H1 (cell line): ENCODE results near the gene TBC1D19. TPM values are rescaled to one million over a fixed set of nuclear protein-coding genes. Genes with fewer than 3 reads are reported as not detected.
"Not testable (repeated sequence)": the region's sequence is repeated elsewhere in the genome, so short reads cannot be mapped to it uniquely, and the experiment has no call there.

Source experiments
- CTCF ChIA-PET: fragments of 300-600 bp; sonication (Branson Sonifier 250); formaldehyde crosslinking; loops from one replicate; lab custom pipeline; 2021; ENCODE audit not compliant: partially characterized antibody; lab: Charles Lee
- POLR2A ChIA-PET: fragments of 300-600 bp; sonication (Branson Sonifier 250); formaldehyde crosslinking; loops from one replicate; lab custom pipeline; 2021; ENCODE audit warnings: inconsistent platforms; ENCODE audit not compliant: partially characterized antibody; lab: Charles Lee
- DNase-seq, 2 experiments: peaks; one replicate each; pipeline versions ENCODE4 v3.0.0 to v3.0.0-alpha.2; 2010 to 2022; ENCODE audit warnings: low spot score in 2 of 2, low read depth in 1 of 2, mixed read lengths in 1 of 2
- FAIRE-seq: peaks from 2 replicates; lab custom pipeline; 2011; peaks lifted over from hg19 to GRCh38; lab: Jason Lieb, UNC
- H2AFZ ChIP-seq: 2 replicates; pipeline ENCODE4 v1.8.1; 2012; ENCODE audit warnings: low read length, inconsistent platforms
- H2AK5ac ChIP-seq: 2 replicates; pipeline ENCODE4 v1.6.1; 2013; ENCODE audit warnings: low read depth, low read length
- H2BK120ac ChIP-seq: replicated peaks from 2 replicates; pipeline ENCODE3; 2013; ENCODE audit warnings: low read depth, low read length, inconsistent platforms
- H2BK12ac ChIP-seq: 2 replicates; pipeline ENCODE4 v1.6.1; 2013; ENCODE audit warnings: low read depth, low read length
- H2BK15ac ChIP-seq: 2 replicates; pipeline ENCODE4 v1.6.1; 2013; ENCODE audit warnings: low read length
- H2BK20ac ChIP-seq: 2 replicates; pipeline ENCODE4 v1.6.1; 2013; ENCODE audit warnings: low read length
- H2BK5ac ChIP-seq: 2 replicates; pipeline ENCODE4 v1.6.1; 2013; ENCODE audit warnings: low read depth, low read length
- H3K14ac ChIP-seq: 2 replicates; pipeline ENCODE4 v1.6.1; 2013; ENCODE audit warnings: inconsistent platforms; ENCODE audit not compliant: insufficient read length
- H3K18ac ChIP-seq: 2 replicates; pipeline ENCODE4 v1.6.1; 2013; ENCODE audit warnings: low read length; ENCODE audit errors: extremely low read depth
- H3K23ac ChIP-seq: 2 replicates; pipeline ENCODE4 v1.6.1; 2013; ENCODE audit warnings: inconsistent platforms; ENCODE audit not compliant: insufficient read length
- H3K23me2 ChIP-seq: 2 replicates; pipeline ENCODE4 v1.6.1; 2013; ENCODE audit warnings: low read depth, low read length
- H3K27ac ChIP-seq: 2 replicates; pipeline ENCODE4 v1.6.1; 2011; ENCODE audit warnings: low read depth, low read length, inconsistent platforms
- H3K27me3 ChIP-seq, 4 experiments: replicated peaks in 1 of 4; 1 replicate in 1 of 4; 2 replicates in 3 of 4; pipeline versions ENCODE4 v1.6.1 to v1.8.1; 2011 to 2013; ENCODE audit warnings: low read length in 3 of 4, mild to moderate bottlenecking in 3 of 4, inconsistent platforms in 2 of 4, mixed read lengths in 2 of 4, moderate library complexity in 1 of 4; ENCODE audit not compliant: control insufficient read depth in 3 of 4, insufficient read depth in 3 of 4; ENCODE audit errors: extremely low read depth in 1 of 4
- H3K36me3 ChIP-seq, 4 experiments: 2 replicates each; pipeline versions ENCODE4 v1.6.1 to v1.8.1; 2011 to 2013; ENCODE audit warnings: mild to moderate bottlenecking in 4 of 4, low read length in 3 of 4, moderate library complexity in 2 of 4, control low read depth in 1 of 4, inconsistent platforms in 1 of 4; ENCODE audit not compliant: insufficient read depth in 4 of 4, control insufficient read depth in 2 of 4
- H3K4ac ChIP-seq: replicated peaks from 2 replicates; pipeline ENCODE3; 2013; ENCODE audit warnings: low read length, low read depth, mixed read lengths, inconsistent platforms; ENCODE audit not compliant: insufficient read length
- H3K4me1 ChIP-seq, 4 experiments: replicated peaks in 1 of 4; 1 replicate in 1 of 4; 2 replicates in 3 of 4; pipeline versions ENCODE4 v1.6.1 to v1.8.1; 2011 to 2013; ENCODE audit warnings: low read length in 3 of 4, inconsistent platforms in 2 of 4, mixed read lengths in 1 of 4; ENCODE audit not compliant: insufficient read depth in 4 of 4, control insufficient read depth in 3 of 4
- H3K4me2 ChIP-seq, 2 experiments: 2 replicates each; pipeline versions ENCODE4 v1.6.1 to v1.8.1; 2011 to 2013; ENCODE audit warnings: low read depth in 2 of 2, low read length in 2 of 2, control low read depth in 1 of 2, inconsistent platforms in 1 of 2, mild to moderate bottlenecking in 1 of 2; ENCODE audit not compliant: insufficient read depth in 1 of 2
- H3K4me3 ChIP-seq, 4 experiments: fragments of 200-600, 300-600 bp in 1 of 4; sonication (generic), shearing (Covaris generic), sonication (Bioruptor Twin) in 1 of 4; 2 replicates each; pipeline versions ENCODE4 v1.5.1 to v1.8.1; 2011 to 2016; ENCODE audit warnings: low read length in 4 of 4, low read depth in 3 of 4, control low read depth in 2 of 4, inconsistent platforms in 2 of 4, mild to moderate bottlenecking in 2 of 4, mixed read lengths in 1 of 4, moderate library complexity in 1 of 4; ENCODE audit not compliant: insufficient read depth in 2 of 4; ENCODE audit errors: extremely low read depth in 1 of 4
- H3K56ac ChIP-seq: replicated peaks from 2 replicates; pipeline ENCODE3; 2013; ENCODE audit warnings: low read depth, mild to moderate bottlenecking, mixed read lengths, low read length, inconsistent platforms; ENCODE audit not compliant: insufficient read length
- H3K79me1 ChIP-seq: 2 replicates; pipeline ENCODE4 v1.6.1; 2013; ENCODE audit warnings: low read depth, low read length, control low read depth
- H3K79me2 ChIP-seq, 2 experiments: 2 replicates each; pipeline versions ENCODE4 v1.6.1 to v1.8.1; 2012 to 2013; ENCODE audit warnings: low read length in 2 of 2, mild to moderate bottlenecking in 2 of 2, inconsistent platforms in 1 of 2; ENCODE audit not compliant: insufficient read depth in 2 of 2, control insufficient read depth in 1 of 2
- H3K9ac ChIP-seq, 4 experiments: replicated peaks in 1 of 4; 1 replicate in 1 of 4; 2 replicates in 3 of 4; pipeline versions ENCODE4 v1.6.1 to v1.8.1; 2011 to 2013; ENCODE audit warnings: low read depth in 3 of 4, low read length in 3 of 4, control low read depth in 2 of 4, mild to moderate bottlenecking in 2 of 4, moderate library complexity in 2 of 4, inconsistent platforms in 1 of 4; ENCODE audit errors: extremely low read depth in 1 of 4
- H3K9me3 ChIP-seq, 2 experiments: 2 replicates each; pipeline versions ENCODE4 v1.6.1 to v1.8.1; 2012 to 2013; ENCODE audit warnings: mild to moderate bottlenecking in 2 of 2, moderate library complexity in 2 of 2, control low read depth in 1 of 2, inconsistent platforms in 1 of 2, low read depth in 1 of 2, low read length in 1 of 2, mixed read lengths in 1 of 2; ENCODE audit not compliant: insufficient read depth in 2 of 2
- H4K20me1 ChIP-seq, 2 experiments: replicated peaks in 1 of 2; 2 replicates each; pipeline versions ENCODE3 to v1.8.1; 2011 to 2013; ENCODE audit warnings: inconsistent platforms in 2 of 2, low read length in 2 of 2, mild to moderate bottlenecking in 1 of 2; ENCODE audit not compliant: insufficient read depth in 2 of 2, control insufficient read depth in 1 of 2
- H4K5ac ChIP-seq: 2 replicates; pipeline ENCODE4 v1.6.1; 2013; ENCODE audit warnings: low read length, low read depth, mixed read lengths, inconsistent platforms; ENCODE audit not compliant: insufficient read length
- H4K8ac ChIP-seq: 2 replicates; pipeline ENCODE4 v1.8.0; 2013; ENCODE audit warnings: mild to moderate bottlenecking, moderate library complexity, low read length, inconsistent platforms; ENCODE audit not compliant: insufficient read depth; ENCODE audit errors: extremely low read depth
- H4K91ac ChIP-seq: replicated peaks from 2 replicates; pipeline ENCODE3; 2013; ENCODE audit warnings: low read length, mixed read lengths, inconsistent platforms; ENCODE audit not compliant: insufficient read length
- WGBS, 2 experiments: shearing (Covaris generic) in 1 of 2; methylation state at CpG; one replicate each; pipeline versions ENCODE4 v1.1.6 to v1.1.7; 2013 to 2015; ENCODE audit warnings: low lambda C conversion rate in 2 of 2, mixed read lengths in 2 of 2, inconsistent platforms in 1 of 2, low coverage in 1 of 2, missing lambda C conversion rate in 1 of 2; ENCODE audit not compliant: insufficient replicate concordance in 2 of 2, insufficient coverage in 1 of 2, insufficient read length in 1 of 2; ENCODE audit errors: extremely low coverage in 1 of 2, missing lambda C conversion rate in 1 of 2; 5-methylcytosine and 5-hydroxymethylcytosine counted together
- polyA plus RNA-seq, 7 experiments: library from polyadenylated mRNA; depleted of rRNA in 3 of 7; stranded (reverse) in 5 of 7; unstranded in 2 of 7; fragments of >200 nt in 5 of 7; fragments of 200-250 nt in 2 of 7; gene quantifications; 1 replicate in 5 of 7; 2 replicates in 1 of 7; 4 replicates in 1 of 7; pipeline versions ENCODE4 v1.2.1 to v1.2.3, GENCODE V29; 2011 to 2013; ENCODE audit warnings: missing spikeins in 2 of 7, mixed read lengths in 2 of 7
- total RNA-seq: library from RNA; stranded (reverse); fragmentation: NEBNext Ultra II Directional; extraction: Animal tissue kit (Norgen Biotek cat#: 25700); gene quantifications from 2 replicates; pipeline ENCODE4 v1.2.1, GENCODE V29; 2021

Gene TBC1D19
- total and polyA plus RNA-seq, 2 of the 8 experiments (the other 6 are each of a cell fraction or from before 2014, with no cell fraction given) = 1.9 to 3.5 TPM

- H3K36me3 ChIP-seq, H3K27ac ChIP-seq, H3K23ac ChIP-seq, H3K18ac ChIP-seq, H4K91ac ChIP-seq, FAIRE-seq, H3K79me2 ChIP-seq, H4K20me1 ChIP-seq, H2BK15ac ChIP-seq, H3K4me2 ChIP-seq, H2AFZ ChIP-seq, H2BK12ac ChIP-seq, H3K79me1 ChIP-seq, H2BK20ac ChIP-seq, H2AK5ac ChIP-seq, H4K8ac ChIP-seq, H3K4ac ChIP-seq, H3K56ac ChIP-seq, H3K4me1 ChIP-seq, H3K27me3 ChIP-seq, H2BK5ac ChIP-seq, H3K14ac ChIP-seq, H4K5ac ChIP-seq, H3K23me2 ChIP-seq, H3K4me3 ChIP-seq, POLR2A ChIA-PET, H3K9ac ChIP-seq, DNase-seq, H2BK120ac ChIP-seq: not testable (repeated sequence)
- peaks cover 12 to 14% of the 10 kb centered on the region in 2 experiments for H3K9me3 ChIP-seq
- 100% methylated on average over 1 of the region's 1 CpG; no CpG with 5 or more reads in 1 of the 2 experiments for WGBS, 2 experiments
- CTCF ChIA-PET = interaction anchor here (0.7 kb wide), 1 partner anchor 11 kb away, joined by 3 read pairs; no protein-coding TSS in a partner anchor
Observed at GRCh38 chr4:26679040-26679695, 95.3 kb downstream of the TBC1D19 start.
